H9 (cell line): ENCODE results near the gene ITGA2. TPM values are rescaled to one million over a fixed set of nuclear protein-coding genes. Genes with fewer than 3 reads are reported as not detected.

Experiments
- DNase-seq: peaks from one replicate; pipeline ENCODE4 v3.0.0-alpha.2; 2017
- H2AFZ ChIP-seq: one replicate; pipeline ENCODE4 v1.6.1; 2013; ENCODE audit warnings: mild to moderate bottlenecking, low read length, control low read depth, moderate library complexity
- H2AK5ac ChIP-seq: 2 replicates; pipeline ENCODE4 v1.6.1; 2013; ENCODE audit warnings: low read length, control low read depth, mixed read lengths; ENCODE audit not compliant: insufficient read length
- H2BK120ac ChIP-seq: one replicate; pipeline ENCODE4 v1.6.1; 2013; ENCODE audit warnings: low read depth, mild to moderate bottlenecking, low read length, control low read depth, inconsistent platforms; ENCODE audit not compliant: poor library complexity, severe bottlenecking
- H2BK12ac ChIP-seq: 2 replicates; pipeline ENCODE4 v1.6.1; 2013; ENCODE audit warnings: low read length, control low read depth, mixed read lengths, low read depth; ENCODE audit not compliant: insufficient read length
- H2BK15ac ChIP-seq: 2 replicates; pipeline ENCODE4 v1.6.1; 2013; ENCODE audit warnings: low read depth, low read length, control low read depth
- H2BK20ac ChIP-seq: one replicate; pipeline ENCODE4 v1.6.1; 2013; ENCODE audit warnings: low read depth, mild to moderate bottlenecking, low read length, control low read depth, inconsistent platforms; ENCODE audit not compliant: poor library complexity, severe bottlenecking
- H2BK5ac ChIP-seq: 2 replicates; pipeline ENCODE4 v1.6.1; 2013; ENCODE audit warnings: low read length, control low read depth, mixed read lengths; ENCODE audit not compliant: insufficient read length
- H3K14ac ChIP-seq: 2 replicates; pipeline ENCODE4 v1.6.1; 2013; ENCODE audit warnings: low read length, control low read depth; ENCODE audit not compliant: insufficient read depth
- H3K18ac ChIP-seq: 2 replicates; pipeline ENCODE4 v1.6.1; 2013; ENCODE audit warnings: low read depth, mild to moderate bottlenecking, mixed read lengths, low read length, control low read depth; ENCODE audit not compliant: insufficient read length
- H3K23ac ChIP-seq: 2 replicates; pipeline ENCODE4 v1.6.1; 2013; ENCODE audit warnings: low read length, control low read depth, mixed read lengths, low read depth; ENCODE audit not compliant: insufficient read length
- H3K23me2 ChIP-seq: 2 replicates; pipeline ENCODE4 v1.6.1; 2013; ENCODE audit warnings: low read depth, mild to moderate bottlenecking, mixed read lengths, low read length, control low read depth; ENCODE audit not compliant: insufficient read length, poor library complexity, severe bottlenecking
- H3K27ac ChIP-seq: 2 replicates; pipeline ENCODE4 v1.5.1; 2013; ENCODE audit warnings: low read length, control low read depth, mixed read lengths, low read depth; ENCODE audit not compliant: insufficient read length
- H3K27me3 ChIP-seq: 2 replicates; pipeline ENCODE4 v1.6.1; 2013; ENCODE audit warnings: low read length, control low read depth, inconsistent platforms; ENCODE audit not compliant: insufficient read depth
- H3K4ac ChIP-seq: 2 replicates; pipeline ENCODE4 v1.6.1; 2013; ENCODE audit warnings: low read depth, mild to moderate bottlenecking, control low read depth, inconsistent platforms, low read length, moderate library complexity
- H3K4me1 ChIP-seq: 2 replicates; pipeline ENCODE4 v1.6.1; 2013; ENCODE audit warnings: low read length, control low read depth, inconsistent platforms; ENCODE audit not compliant: insufficient read depth
- H3K4me2 ChIP-seq: 2 replicates; pipeline ENCODE4 v1.6.1; 2013; ENCODE audit warnings: low read length, control low read depth, mixed read lengths; ENCODE audit not compliant: insufficient read length, insufficient read depth
- H3K56ac ChIP-seq: 2 replicates; pipeline ENCODE4 v1.6.1; 2013; ENCODE audit warnings: low read depth, mild to moderate bottlenecking, mixed read lengths, low read length, control low read depth; ENCODE audit not compliant: insufficient read length
- H3K79me1 ChIP-seq: 2 replicates; pipeline ENCODE4 v1.6.1; 2013; ENCODE audit warnings: low read depth, mild to moderate bottlenecking, moderate library complexity, low read length, control low read depth, inconsistent platforms; ENCODE audit not compliant: insufficient read depth, poor library complexity, severe bottlenecking
- H3K79me2 ChIP-seq: 2 replicates; pipeline ENCODE4 v1.6.1; 2013; ENCODE audit warnings: low read length, control low read depth, inconsistent platforms; ENCODE audit not compliant: insufficient read depth
- H3K9ac ChIP-seq: 2 replicates; pipeline ENCODE4 v1.6.1; 2013; ENCODE audit warnings: low read length, control low read depth, mixed read lengths; ENCODE audit not compliant: insufficient read length; ENCODE audit errors: extremely low read depth
- H3K9me3 ChIP-seq: one replicate; pipeline ENCODE4 v1.6.1; 2013; ENCODE audit warnings: low read depth, low read length, inconsistent platforms; ENCODE audit not compliant: control insufficient read depth
- H3T11ph ChIP-seq: one replicate; pipeline ENCODE4 v1.6.1; 2013; ENCODE audit warnings: mild to moderate bottlenecking, low read length, control low read depth, inconsistent platforms
- H4K20me1 ChIP-seq: one replicate; pipeline ENCODE4 v1.6.1; 2013; ENCODE audit not compliant: control insufficient read depth, insufficient read length, insufficient read depth
- H4K5ac ChIP-seq: 2 replicates; pipeline ENCODE4 v1.6.1; 2013; ENCODE audit warnings: low read depth, mild to moderate bottlenecking, mixed read lengths, low read length, control low read depth; ENCODE audit not compliant: insufficient read length
- H4K8ac ChIP-seq: replicated peaks from 2 replicates; pipeline ENCODE4 v1.6.1; 2013; ENCODE audit warnings: low read length, control low read depth, mixed read lengths, low read depth; ENCODE audit not compliant: insufficient read length
- H4K91ac ChIP-seq: 2 replicates; pipeline ENCODE4 v1.6.1; 2013; ENCODE audit warnings: low read depth, mild to moderate bottlenecking, moderate library complexity, mixed read lengths, low read length, control low read depth; ENCODE audit not compliant: insufficient read length
- H3K27ac Mint-ChIP-seq, 3 experiments: 2 replicates in 2 of 3; 3 replicates in 1 of 3; pipeline ENCODE4 v1.8.0; 2020 to 2021; ENCODE audit warnings: mixed read lengths in 3 of 3, mild to moderate bottlenecking in 1 of 3, moderate library complexity in 1 of 3
- H3K27me3 Mint-ChIP-seq: 2 replicates; pipeline ENCODE4 v1.8.0; 2021; ENCODE audit warnings: low read depth, mild to moderate bottlenecking, moderate library complexity, mixed read lengths
- H3K36me3 Mint-ChIP-seq, 3 experiments: 2 replicates in 2 of 3; 3 replicates in 1 of 3; pipeline ENCODE4 v1.8.0; 2020 to 2021; ENCODE audit warnings: low read depth in 3 of 3, mixed read lengths in 3 of 3; ENCODE audit not compliant: insufficient read depth in 1 of 3
- H3K4me1 Mint-ChIP-seq, 2 experiments: 2 replicates each; pipeline ENCODE4 v1.8.0; 2020; ENCODE audit warnings: mixed read lengths in 2 of 2
- H3K4me3 Mint-ChIP-seq, 2 experiments: 2 replicates in 1 of 2; 3 replicates in 1 of 2; pipeline ENCODE4 v1.8.0; 2020 to 2021; ENCODE audit warnings: mild to moderate bottlenecking in 2 of 2, mixed read lengths in 2 of 2, moderate library complexity in 1 of 2
- H3K9me3 Mint-ChIP-seq, 2 experiments: 2 replicates in 1 of 2; 3 replicates in 1 of 2; pipeline ENCODE4 v1.8.0; 2020; ENCODE audit warnings: mild to moderate bottlenecking in 2 of 2, mixed read lengths in 2 of 2, moderate library complexity in 1 of 2
- WGBS: extraction: QIAGEN DNeasy Blood & Tissue Kit; methylation state at CpG from one replicate; pipeline ENCODE4 v1.1.7; 2013; ENCODE audit warnings: missing lambda C conversion rate, low lambda C conversion rate, mixed read lengths; ENCODE audit not compliant: insufficient read length; ENCODE audit errors: extremely low coverage; 5-methylcytosine and 5-hydroxymethylcytosine counted together
- total RNA-seq: library from RNA; stranded (reverse); gene quantifications from 2 replicates; pipeline ENCODE4 v1.2.1, GENCODE V29; 2021
- TF ChIP-seq, protein P1 (sequence below): fragments of 200-600 bp; sonication (generic); conservative IDR thresholded peaks from 3 replicates; pipeline ENCODE4 v1.8.0; 2021; ENCODE audit warnings: antibody characterized with exemption, mild to moderate bottlenecking

The ITGA2 gene
- total RNA-seq, 1 experiment from 2014 or later, result 3.0 TPM

DNA sequence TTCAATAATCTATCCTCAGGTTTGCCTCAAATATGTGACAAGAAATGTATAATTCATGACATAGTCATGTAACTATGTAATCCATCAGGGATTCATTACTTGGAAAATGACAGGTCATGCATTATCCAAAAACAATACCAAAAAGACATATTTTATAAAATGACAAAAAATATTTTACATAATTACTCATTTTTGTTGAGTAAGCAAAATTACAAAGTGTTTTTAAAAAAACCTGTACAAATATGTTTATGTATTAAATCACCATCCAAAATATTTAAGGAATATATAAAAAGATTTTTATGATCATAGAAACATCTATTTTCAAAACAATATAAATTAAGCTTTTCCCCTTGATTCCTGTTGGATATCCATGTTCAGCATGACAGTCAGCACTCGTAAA lies 36.7 kb upstream of the ITGA2 start:
- H3K27ac ChIP-seq, result no peak overlapping the region
- no peak overlapping the region for H2AFZ ChIP-seq
- no peak overlapping the region for H4K8ac ChIP-seq
- no CpG with 5 or more reads among the region's 1 CpG for WGBS
- H4K5ac ChIP-seq, result no peak overlapping the region
- no peak overlapping the region for H2BK12ac ChIP-seq
- no peak overlapping the region for H3K23ac ChIP-seq
- H3K4me2 ChIP-seq, result no peak overlapping the region
- H3K56ac ChIP-seq, result no peak overlapping the region
- no peak overlapping the region for H3K27ac Mint-ChIP-seq
- no peaks in the 10 kb centered on the region; the same call in 1 of the 2 replicates for H3K4me1 ChIP-seq
- H2BK15ac ChIP-seq, result no peak overlapping the region
- H3K18ac ChIP-seq, result no peak overlapping the region
- H3K36me3 Mint-ChIP-seq, result no peaks in the 10 kb centered on the region
- TF ChIP-seq, protein P1, sequence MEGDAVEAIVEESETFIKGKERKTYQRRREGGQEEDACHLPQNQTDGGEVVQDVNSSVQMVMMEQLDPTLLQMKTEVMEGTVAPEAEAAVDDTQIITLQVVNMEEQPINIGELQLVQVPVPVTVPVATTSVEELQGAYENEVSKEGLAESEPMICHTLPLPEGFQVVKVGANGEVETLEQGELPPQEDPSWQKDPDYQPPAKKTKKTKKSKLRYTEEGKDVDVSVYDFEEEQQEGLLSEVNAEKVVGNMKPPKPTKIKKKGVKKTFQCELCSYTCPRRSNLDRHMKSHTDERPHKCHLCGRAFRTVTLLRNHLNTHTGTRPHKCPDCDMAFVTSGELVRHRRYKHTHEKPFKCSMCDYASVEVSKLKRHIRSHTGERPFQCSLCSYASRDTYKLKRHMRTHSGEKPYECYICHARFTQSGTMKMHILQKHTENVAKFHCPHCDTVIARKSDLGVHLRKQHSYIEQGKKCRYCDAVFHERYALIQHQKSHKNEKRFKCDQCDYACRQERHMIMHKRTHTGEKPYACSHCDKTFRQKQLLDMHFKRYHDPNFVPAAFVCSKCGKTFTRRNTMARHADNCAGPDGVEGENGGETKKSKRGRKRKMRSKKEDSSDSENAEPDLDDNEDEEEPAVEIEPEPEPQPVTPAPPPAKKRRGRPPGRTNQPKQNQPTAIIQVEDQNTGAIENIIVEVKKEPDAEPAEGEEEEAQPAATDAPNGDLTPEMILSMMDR, result no peak
- no peak overlapping the region for H2BK120ac ChIP-seq
- no peak overlapping the region for H4K91ac ChIP-seq
- H3K9me3 Mint-ChIP-seq, result no peaks in the 10 kb centered on the region
- H3T11ph ChIP-seq, result no peak overlapping the region
- H3K9me3 ChIP-seq, result no peaks in the 10 kb centered on the region
- no peak overlapping the region for H3K4me3 Mint-ChIP-seq
- no peak overlapping the region for H2AK5ac ChIP-seq
- no peak overlapping the region for H3K4ac ChIP-seq
- no peaks in the 10 kb centered on the region for H3K79me2 ChIP-seq
- no peak overlapping the region for H2BK20ac ChIP-seq
- H3K79me1 ChIP-seq, result no peaks in the 10 kb centered on the region
- no peak overlapping the region for H3K9ac ChIP-seq
- H4K20me1 ChIP-seq, result no peaks in the 10 kb centered on the region
- no peak overlapping the region for H2BK5ac ChIP-seq
- H3K27me3 Mint-ChIP-seq, result no peaks in the 10 kb centered on the region
- DNase-seq, result no peak
- no peak overlapping the region for H3K14ac ChIP-seq
- H3K4me1 Mint-ChIP-seq, result peaks cover 15 to 16% of the 10 kb centered on the region in 2 experiments
- H3K27me3 ChIP-seq, result no peaks in the 10 kb centered on the region
- no peaks in the 10 kb centered on the region for H3K23me2 ChIP-seq
